HCT116 (cell line): ENCODE measurements around the gene CD300C. TPM values are rescaled to one million over a fixed set of nuclear protein-coding genes. Genes with fewer than 3 reads are reported as not detected.
A peak's percentile ranks its signal among the peaks of the same experiment; 100 is the strongest.

Experiments used
- ATAC-seq: fragments of 200-7000 bp; cut with Tn5 transposase; 2 replicates; pipeline ENCODE4 v1.9.1; 2020; ENCODE audit warnings: mild to moderate bottlenecking, moderate library complexity
- BruUV-seq: library from RNA; stranded (reverse); fragments of 400-500 nt; replicated peaks from 2 replicates; lab custom pipeline; 2021; lab: Mats Ljungman, UMichigan
- CTCF ChIA-PET: fragments of 300-600 bp; sonication (Branson Sonifier 250); formaldehyde crosslinking; loops from one replicate; lab custom pipeline; 2021; ENCODE audit warnings: antibody characterized with exemption; lab: Charles Lee
- POLR2A ChIA-PET: fragments of 300-600, 350-600 bp; sonication (Branson Sonifier 250); formaldehyde crosslinking; loops from one replicate; lab custom pipeline; 2021; ENCODE audit warnings: antibody characterized with exemption; lab: Charles Lee
- RAD21 ChIA-PET, 2 experiments: fragments of 300-600 bp; sonication (Branson Sonifier 250); formaldehyde crosslinking; loops; one replicate each; lab custom pipeline; 2023; ENCODE audit warnings: low total read pairs in 2 of 2; ENCODE audit not compliant: uncharacterized antibody in 2 of 2, unreplicated experiment in 2 of 2, low non-redundant PET in 1 of 2; lab: Charles Lee
- DNase-seq: peaks from one replicate; pipeline ENCODE4 v3.0.0-alpha.2; 2010; ENCODE audit warnings: low read depth, low spot score
- H2AFZ ChIP-seq: fragments of 200-600 bp; shearing (Covaris generic), sonication (generic); 2 replicates; pipeline ENCODE4 v1.6.1; 2017; ENCODE audit warnings: low read depth, mixed run types, mixed read lengths, antibody characterized with exemption, low read length; ENCODE audit not compliant: poor library complexity, severe bottlenecking
- H3K27ac ChIP-seq: 2 replicates; pipeline ENCODE4 v1.5.1; 2012; ENCODE audit warnings: low read depth, low read length
- H3K27me3 ChIP-seq: fragments of 200-600 bp; sonication (generic); 2 replicates; pipeline ENCODE4 v1.6.1; 2016; ENCODE audit warnings: mixed run types, low read length, mixed read lengths; ENCODE audit not compliant: insufficient read depth
- H3K36me3 ChIP-seq, 2 experiments: fragments of 200-500 bp in 1 of 2; fragments of 200-600 bp in 1 of 2; sonication (Bioruptor generic) in 1 of 2; sonication (generic) in 1 of 2; 2 replicates each; pipeline versions ENCODE4 v1.5.1 to v1.6.1; 2014 to 2016; ENCODE audit warnings: low read length in 2 of 2, inconsistent platforms in 1 of 2, mixed read lengths in 1 of 2, mixed run types in 1 of 2; ENCODE audit not compliant: insufficient read depth in 2 of 2, control insufficient read depth in 1 of 2
- H3K4me1 ChIP-seq, 2 experiments: fragments of 200-600 bp in 1 of 2; sonication (generic) in 1 of 2; 2 replicates each; pipeline versions ENCODE4 v1.5.1 to v1.6.1; 2012 to 2017; ENCODE audit warnings: low read length in 2 of 2, inconsistent platforms in 1 of 2, mild to moderate bottlenecking in 1 of 2, mixed read lengths in 1 of 2, mixed run types in 1 of 2, moderate library complexity in 1 of 2; ENCODE audit not compliant: insufficient read depth in 2 of 2, control insufficient read depth in 1 of 2
- H3K4me2 ChIP-seq: fragments of 200-600 bp; sonication (generic); 2 replicates; pipeline ENCODE4 v1.6.1; 2017; ENCODE audit warnings: mixed run types, low read length, mixed read lengths
- H3K4me3 ChIP-seq, 2 experiments: fragments of 200-600 bp in 1 of 2; sonication (generic) in 1 of 2; replicated peaks in 1 of 2; 2 replicates each; pipeline ENCODE4 v1.5.1; 2011 to 2016; ENCODE audit warnings: low read length in 2 of 2, control low read depth in 1 of 2, low read depth in 1 of 2, mild to moderate bottlenecking in 1 of 2, mixed read lengths in 1 of 2, mixed run types in 1 of 2
- H3K79me2 ChIP-seq: fragments of 200-600 bp; sonication (generic); 2 replicates; pipeline ENCODE4 v1.6.1; 2017; ENCODE audit warnings: mild to moderate bottlenecking, mixed run types, low read length, moderate library complexity, mixed read lengths; ENCODE audit not compliant: insufficient read depth
- H3K9ac ChIP-seq: fragments of 200-600 bp; sonication (generic); 2 replicates; pipeline ENCODE4 v1.6.1; 2016; ENCODE audit warnings: low read length, mixed read lengths
- H3K9me2 ChIP-seq: fragments of 200-600 bp; sonication (generic), shearing (Covaris generic); 2 replicates; pipeline ENCODE4 v1.6.1; 2017; ENCODE audit warnings: mixed run types, mild to moderate bottlenecking, moderate library complexity; ENCODE audit not compliant: insufficient read depth
- H3K9me3 ChIP-seq, 2 experiments: fragments of 200-500 bp in 1 of 2; fragments of 200-600 bp in 1 of 2; sonication (Bioruptor generic) in 1 of 2; sonication (generic) in 1 of 2; 2 replicates each; pipeline ENCODE4 v1.6.1; 2014 to 2017; ENCODE audit warnings: low read length in 2 of 2, mixed read lengths in 2 of 2, inconsistent platforms in 1 of 2, low read depth in 1 of 2, mild to moderate bottlenecking in 1 of 2, mixed run types in 1 of 2, moderate library complexity in 1 of 2; ENCODE audit not compliant: control insufficient read depth in 1 of 2, insufficient read depth in 1 of 2
- H4K20me1 ChIP-seq: fragments of 200-600 bp; sonication (generic), shearing (Covaris generic); 2 replicates; pipeline ENCODE4 v1.6.1; 2017; ENCODE audit warnings: mixed run types, mild to moderate bottlenecking, moderate library complexity; ENCODE audit not compliant: insufficient read depth
- ATF3 ChIP-seq: IDR thresholded peaks from 2 replicates; pipeline ENCODE4 v1.6.1; 2012
- CEBPB ChIP-seq: IDR thresholded peaks from 2 replicates; pipeline ENCODE4 v1.6.1; 2012; ENCODE audit warnings: low read depth
- CTCF ChIP-seq, 3 experiments: fragments of 200-600 bp in 1 of 3; sonication (generic) in 1 of 3; IDR thresholded peaks in 2 of 3; conservative IDR thresholded peaks in 1 of 3; 2 replicates each; pipeline ENCODE4 v1.5.1; 2012 to 2017; ENCODE audit warnings: low read depth in 2 of 3, low read length in 2 of 3, antibody characterized with exemption in 1 of 3, borderline replicate concordance in 1 of 3, control low read depth in 1 of 3, mild to moderate bottlenecking in 1 of 3, mixed read lengths in 1 of 3, mixed run types in 1 of 3, moderate library complexity in 1 of 3; ENCODE audit not compliant: insufficient read depth in 1 of 3
- RAD21 ChIP-seq: IDR thresholded peaks from 2 replicates; pipeline ENCODE4 v1.6.1; 2012; ENCODE audit warnings: low read depth, mild to moderate bottlenecking
- ZNF274 ChIP-seq: fragments of 200-500 bp; sonication (Bioruptor generic); IDR thresholded peaks from 2 replicates; pipeline ENCODE4 v1.6.1; 2014; ENCODE audit warnings: mild to moderate bottlenecking, low read depth, low read length, inconsistent platforms
- intact Hi-C: fragments of 100-400 bp; cut with micrococcal nuclease; formaldehyde crosslinking; loops from 2 replicates; pipeline ENCODE4 v1.10.0; 2022
- total RNA-seq: library from RNA; stranded (reverse); gene quantifications from one replicate; pipeline ENCODE4 v1.2.1, GENCODE V29; 2021; ENCODE audit not compliant: unreplicated experiment

The CD300C gene
- total RNA-seq, 1 experiment from 2014 or later, result 0.15 TPM

DNA sequence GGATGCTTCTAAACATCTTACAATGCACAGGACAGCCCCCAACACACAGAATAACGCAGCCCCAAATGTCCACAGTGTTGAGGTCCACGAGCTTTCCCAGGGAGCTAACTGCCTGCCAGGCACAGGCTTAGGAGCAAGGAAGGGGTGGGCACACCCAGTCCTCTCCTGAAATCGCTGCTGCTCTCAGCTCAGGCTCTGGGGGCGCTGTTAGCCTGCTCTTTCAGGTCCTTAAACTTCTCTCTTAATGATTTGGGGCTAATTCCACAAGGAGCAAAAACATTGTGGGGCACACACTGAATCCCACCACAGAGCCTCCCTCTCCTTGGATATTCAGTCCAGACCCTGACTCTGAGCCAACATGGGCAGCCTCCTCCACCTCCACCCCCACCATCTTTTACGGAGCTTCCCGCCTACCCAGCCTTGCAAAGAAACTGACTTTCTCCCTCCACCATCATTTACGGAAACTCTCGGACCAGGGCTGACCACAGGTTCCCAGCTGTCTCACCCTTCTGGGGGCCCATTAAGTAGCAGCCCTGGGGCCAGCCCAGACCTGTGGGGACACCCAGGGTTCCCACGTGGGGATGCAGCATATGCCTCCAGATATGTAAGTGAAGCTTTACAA is 20.3 kb upstream of the CD300C start:
- ChIA-PET RAD21 (interaction anchor here (0.5 to 1.5 kb wide), 5 partner anchors 12 to 222 kb away, joined by 3 to 7 read pairs (median 4); no protein-coding TSS in a partner anchor), POLR2A (interaction anchor here (1.6 kb wide), 1 partner anchor 91 kb away, joined by 6 read pairs; no protein-coding TSS in a partner anchor), CTCF (interaction anchor here (0.6 to 4.0 kb wide), 30 partner anchors 8 to 367 kb away, joined by 3 to 36 read pairs (median 4); partner anchors contain the start of genes CD300LD, FDXR, NAT9 and RAB37)
- ATAC-seq (peak; percentile 75), DNase-seq (peak; percentile 57)
- TF ChIP-seq CEBPB, result no peak
- TF ChIP-seq ATF3, result no peak
- peak; percentile 86 for TF ChIP-seq RAD21
- peak; percentile 84 to 98 (median 97) for TF ChIP-seq CTCF (IDR thresholded peaks at IDR 0.05 in 2 of 3, conservative IDR thresholded peaks at IDR 0.05 in 1 of 3; ENCODE audit: borderline replicate concordance in 1 of 3, insufficient read depth in 1 of 3, low read depth in 2 of 3, low read length in 2 of 3)
- TF ChIP-seq ZNF274, result no peak
- Histone ChIP-seq H3K4me3 (no peak overlapping the region), H3K9me2 (no peaks in the 10 kb centered on the region), H3K27ac (no peak overlapping the region), H3K27me3 (peaks cover 10% of the 10 kb centered on the region; the same call in 1 of the 2 replicates), H4K20me1 (no peaks in the 10 kb centered on the region), H3K4me2 (no peak overlapping the region), H3K36me3 (no peaks in the 10 kb centered on the region), H3K79me2 (no peaks in the 10 kb centered on the region), H3K9ac (no peak overlapping the region), H3K9me3 (no peaks in the 10 kb centered on the region), H2AFZ (no peak overlapping the region), H3K4me1 (peaks cover 14 to 25% of the 10 kb centered on the region in 2 experiments)
- intact Hi-C loops, result loop anchor here (1.0 kb wide), 4 partner anchors 36 to 198 kb away; partner anchors contain the start of gene RAB37
- no TSS peak for BruUV-seq
